ENCODE results near the gene STPG4.

Gene STPG4

DNA sequence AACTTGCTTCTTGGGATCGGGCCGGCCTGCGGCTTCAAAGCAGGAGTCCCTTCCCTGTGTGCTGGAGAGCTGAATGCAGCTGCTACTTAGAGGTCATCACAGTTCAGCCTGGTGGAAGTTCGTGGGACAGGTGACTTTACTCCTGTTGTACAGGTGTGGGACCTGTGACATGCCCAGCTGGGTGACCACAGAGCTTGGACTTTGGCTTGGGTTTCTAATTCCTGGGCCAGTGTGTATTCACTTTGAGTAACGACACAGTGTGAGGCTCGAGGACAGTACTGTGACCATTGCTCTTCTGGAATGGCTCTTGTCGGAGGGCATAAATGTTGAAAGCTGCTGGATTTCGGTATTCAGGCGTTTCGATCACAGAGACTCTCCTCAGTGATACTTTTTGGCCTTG lies 114.5 kb downstream of the STPG4 start:
- POLR2A ChIA-PET = no interaction called here
- CTCF ChIA-PET = interaction anchor here (0.6 to 0.7 kb wide), 2 partner anchors 1163 to 1758 kb away, joined by 3 read pairs; no protein-coding TSS in a partner anchor
- Histone ChIP-seq H3K4me1 (ENCODE audit: control insufficient read depth, insufficient read depth, low read length) (peaks cover 4% of the 10 kb centered on the region; the same call in 1 of the 2 replicates), H3K27ac (ENCODE audit: extremely low read depth, low read depth, low read length) (no peak overlapping the region), H3K36me3 (ENCODE audit: control insufficient read depth in 2 of 2, insufficient read depth in 1 of 2, low read length in 2 of 2) (peaks cover 0 to 9% of the 10 kb centered on the region in 2 experiments; a peak in 1 of 3 replicates), H3K4me3 (ENCODE audit: low read depth, low read length) (no peak overlapping the region), H3K9me3 (ENCODE audit: control insufficient read depth, insufficient read depth, low read depth, low read length) (no peaks in the 10 kb centered on the region)
- no peak for TF ChIP-seq REPIN1 (tag by site-specific recombination; IDR thresholded peaks at IDR 0.05; ENCODE audit: low read depth)
- TF ChIP-seq ZBTB20 (tag by site-specific recombination; IDR thresholded peaks at IDR 0.05) = no peak
- TF ChIP-seq ZIC2 (tag by site-specific recombination; IDR thresholded peaks at IDR 0.05) = no peak
- TF ChIP-seq ZBTB1 (tag by site-specific recombination; IDR thresholded peaks at IDR 0.05) = no peak
- TF ChIP-seq, protein P1, sequence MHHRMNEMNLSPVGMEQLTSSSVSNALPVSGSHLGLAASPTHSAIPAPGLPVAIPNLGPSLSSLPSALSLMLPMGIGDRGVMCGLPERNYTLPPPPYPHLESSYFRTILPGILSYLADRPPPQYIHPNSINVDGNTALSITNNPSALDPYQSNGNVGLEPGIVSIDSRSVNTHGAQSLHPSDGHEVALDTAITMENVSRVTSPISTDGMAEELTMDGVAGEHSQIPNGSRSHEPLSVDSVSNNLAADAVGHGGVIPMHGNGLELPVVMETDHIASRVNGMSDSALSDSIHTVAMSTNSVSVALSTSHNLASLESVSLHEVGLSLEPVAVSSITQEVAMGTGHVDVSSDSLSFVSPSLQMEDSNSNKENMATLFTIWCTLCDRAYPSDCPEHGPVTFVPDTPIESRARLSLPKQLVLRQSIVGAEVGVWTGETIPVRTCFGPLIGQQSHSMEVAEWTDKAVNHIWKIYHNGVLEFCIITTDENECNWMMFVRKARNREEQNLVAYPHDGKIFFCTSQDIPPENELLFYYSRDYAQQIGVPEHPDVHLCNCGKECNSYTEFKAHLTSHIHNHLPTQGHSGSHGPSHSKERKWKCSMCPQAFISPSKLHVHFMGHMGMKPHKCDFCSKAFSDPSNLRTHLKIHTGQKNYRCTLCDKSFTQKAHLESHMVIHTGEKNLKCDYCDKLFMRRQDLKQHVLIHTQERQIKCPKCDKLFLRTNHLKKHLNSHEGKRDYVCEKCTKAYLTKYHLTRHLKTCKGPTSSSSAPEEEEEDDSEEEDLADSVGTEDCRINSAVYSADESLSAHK (tag by site-specific recombination; IDR thresholded peaks at IDR 0.05) = no peak
- TF ChIP-seq HOXC10 (CRISPR knock-in tag; IDR thresholded peaks at IDR 0.05) = no peak
- no peak for TF ChIP-seq HOXA7 (CRISPR knock-in tag; IDR thresholded peaks at IDR 0.05; ENCODE audit: borderline replicate concordance)
- TF ChIP-seq, protein P2, sequence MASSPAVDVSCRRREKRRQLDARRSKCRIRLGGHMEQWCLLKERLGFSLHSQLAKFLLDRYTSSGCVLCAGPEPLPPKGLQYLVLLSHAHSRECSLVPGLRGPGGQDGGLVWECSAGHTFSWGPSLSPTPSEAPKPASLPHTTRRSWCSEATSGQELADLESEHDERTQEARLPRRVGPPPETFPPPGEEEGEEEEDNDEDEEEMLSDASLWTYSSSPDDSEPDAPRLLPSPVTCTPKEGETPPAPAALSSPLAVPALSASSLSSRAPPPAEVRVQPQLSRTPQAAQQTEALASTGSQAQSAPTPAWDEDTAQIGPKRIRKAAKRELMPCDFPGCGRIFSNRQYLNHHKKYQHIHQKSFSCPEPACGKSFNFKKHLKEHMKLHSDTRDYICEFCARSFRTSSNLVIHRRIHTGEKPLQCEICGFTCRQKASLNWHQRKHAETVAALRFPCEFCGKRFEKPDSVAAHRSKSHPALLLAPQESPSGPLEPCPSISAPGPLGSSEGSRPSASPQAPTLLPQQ (tag by site-specific recombination; IDR thresholded peaks at IDR 0.05) = no peak
- no peak for TF ChIP-seq ZSCAN23 (tag by site-specific recombination; IDR thresholded peaks at IDR 0.05)
- no peak for TF ChIP-seq ZNF366 (tag by site-specific recombination; conservative IDR thresholded peaks at IDR 0.05)
- TF ChIP-seq, protein P3, sequence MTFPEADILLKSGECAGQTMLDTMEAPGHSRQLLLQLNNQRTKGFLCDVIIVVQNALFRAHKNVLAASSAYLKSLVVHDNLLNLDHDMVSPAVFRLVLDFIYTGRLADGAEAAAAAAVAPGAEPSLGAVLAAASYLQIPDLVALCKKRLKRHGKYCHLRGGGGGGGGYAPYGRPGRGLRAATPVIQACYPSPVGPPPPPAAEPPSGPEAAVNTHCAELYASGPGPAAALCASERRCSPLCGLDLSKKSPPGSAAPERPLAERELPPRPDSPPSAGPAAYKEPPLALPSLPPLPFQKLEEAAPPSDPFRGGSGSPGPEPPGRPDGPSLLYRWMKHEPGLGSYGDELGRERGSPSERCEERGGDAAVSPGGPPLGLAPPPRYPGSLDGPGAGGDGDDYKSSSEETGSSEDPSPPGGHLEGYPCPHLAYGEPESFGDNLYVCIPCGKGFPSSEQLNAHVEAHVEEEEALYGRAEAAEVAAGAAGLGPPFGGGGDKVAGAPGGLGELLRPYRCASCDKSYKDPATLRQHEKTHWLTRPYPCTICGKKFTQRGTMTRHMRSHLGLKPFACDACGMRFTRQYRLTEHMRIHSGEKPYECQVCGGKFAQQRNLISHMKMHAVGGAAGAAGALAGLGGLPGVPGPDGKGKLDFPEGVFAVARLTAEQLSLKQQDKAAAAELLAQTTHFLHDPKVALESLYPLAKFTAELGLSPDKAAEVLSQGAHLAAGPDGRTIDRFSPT (tag by site-specific recombination; IDR thresholded peaks at IDR 0.05) = no peak

DNA sequence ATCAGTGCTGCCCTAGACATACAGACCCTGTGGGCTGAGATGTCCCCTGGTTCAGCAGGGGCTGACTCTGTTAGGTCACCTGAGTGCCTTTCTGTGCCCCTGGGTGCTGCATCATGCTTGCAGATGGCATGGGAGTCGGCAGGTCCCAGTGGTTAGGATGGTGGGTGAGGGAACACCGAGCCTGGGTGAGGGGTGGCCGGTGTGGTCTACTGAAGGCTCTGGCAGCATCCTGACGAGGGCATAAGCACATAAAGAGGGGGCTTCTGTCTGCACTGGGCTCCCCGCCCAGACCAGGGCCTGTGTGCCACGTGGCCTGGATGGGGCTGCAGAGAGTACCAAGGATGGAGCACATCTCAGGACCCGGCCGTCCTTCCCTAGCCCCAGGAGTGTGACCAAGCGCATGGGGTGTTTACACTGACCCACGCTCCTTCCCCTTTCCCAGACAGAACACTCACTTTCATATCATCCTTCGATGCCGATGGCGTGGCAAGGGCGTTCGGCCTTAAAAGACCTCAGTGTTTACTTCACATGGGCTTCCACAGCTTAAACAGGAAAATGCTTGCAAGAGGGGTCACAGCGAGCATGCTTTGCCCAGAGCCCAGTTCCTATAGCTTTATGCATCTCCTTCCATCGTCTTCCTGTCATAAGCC lies 115.1 kb downstream of the STPG4 start:
- POLR2A ChIA-PET = no interaction called here
- no peak overlapping the region for H3K4me3 ChIP-seq (ENCODE audit: low read depth, low read length)
- peaks cover 5% of the 10 kb centered on the region for H3K4me1 ChIP-seq (ENCODE audit: control insufficient read depth, insufficient read depth, low read length)
- H3K9me3 ChIP-seq (ENCODE audit: control insufficient read depth, insufficient read depth, low read depth, low read length) = no peaks in the 10 kb centered on the region
- H3K27ac ChIP-seq (ENCODE audit: extremely low read depth, low read depth, low read length) = no peak overlapping the region
- CTCF ChIA-PET = interaction anchor here (0.6 to 0.7 kb wide), 3 partner anchors 54 to 1757 kb away, joined by 3 to 4 read pairs (median 3); no protein-coding TSS in a partner anchor
- peaks cover 0 to 7% of the 10 kb centered on the region in 2 experiments; a peak in 1 of 3 replicates for H3K36me3 ChIP-seq (ENCODE audit: control insufficient read depth in 2 of 2, insufficient read depth in 1 of 2, low read length in 2 of 2)
- TF ChIP-seq ZNF404 (tag by site-specific recombination; IDR thresholded peaks at IDR 0.05) = no peak

DNA sequence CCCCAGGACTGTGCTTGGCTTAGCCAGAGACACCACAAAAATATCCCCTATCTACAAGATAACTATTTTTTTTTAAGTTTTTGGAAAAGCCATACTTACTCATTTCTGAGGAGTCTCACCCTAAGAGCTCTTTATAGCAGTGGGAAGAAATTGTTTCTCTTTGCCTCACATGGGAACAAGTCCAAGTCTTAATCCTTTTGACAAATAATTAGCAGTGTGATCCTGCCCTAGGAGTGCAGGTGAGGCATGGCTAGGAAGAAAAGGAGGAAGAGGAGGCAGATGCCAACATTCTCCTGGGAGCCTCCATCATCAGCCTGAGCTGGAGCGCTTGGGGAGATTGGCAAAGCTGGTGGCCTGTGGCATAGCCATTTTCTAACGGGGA lies 115.6 kb downstream of the STPG4 start:
- H3K4me3 ChIP-seq (ENCODE audit: low read depth, low read length) = no peak overlapping the region
- H3K27ac ChIP-seq (ENCODE audit: extremely low read depth, low read depth, low read length) = no peak overlapping the region
- ChIA-PET POLR2A (no interaction called here), CTCF (interaction anchor here (0.7 to 1.3 kb wide), 2 partner anchors 26 to 55 kb away, joined by 4 to 5 read pairs; no protein-coding TSS in a partner anchor)
- no peaks in the 10 kb centered on the region for H3K9me3 ChIP-seq (ENCODE audit: control insufficient read depth, insufficient read depth, low read depth, low read length)
- no peak for TF ChIP-seq IKZF3 (tag by site-specific recombination; IDR thresholded peaks at IDR 0.05)
- TF ChIP-seq, protein P4, sequence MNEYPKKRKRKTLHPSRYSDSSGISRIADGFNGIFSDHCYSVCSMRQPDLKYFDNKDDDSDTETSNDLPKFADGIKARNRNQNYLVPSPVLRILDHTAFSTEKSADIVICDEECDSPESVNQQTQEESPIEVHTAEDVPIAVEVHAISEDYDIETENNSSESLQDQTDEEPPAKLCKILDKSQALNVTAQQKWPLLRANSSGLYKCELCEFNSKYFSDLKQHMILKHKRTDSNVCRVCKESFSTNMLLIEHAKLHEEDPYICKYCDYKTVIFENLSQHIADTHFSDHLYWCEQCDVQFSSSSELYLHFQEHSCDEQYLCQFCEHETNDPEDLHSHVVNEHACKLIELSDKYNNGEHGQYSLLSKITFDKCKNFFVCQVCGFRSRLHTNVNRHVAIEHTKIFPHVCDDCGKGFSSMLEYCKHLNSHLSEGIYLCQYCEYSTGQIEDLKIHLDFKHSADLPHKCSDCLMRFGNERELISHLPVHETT (tag by site-specific recombination; IDR thresholded peaks at IDR 0.05) = no peak
- H3K36me3 ChIP-seq (ENCODE audit: control insufficient read depth in 2 of 2, insufficient read depth in 1 of 2, low read length in 2 of 2) = peaks cover 0 to 7% of the 10 kb centered on the region in 2 experiments; a peak in 1 of 3 replicates
- H3K4me1 ChIP-seq (ENCODE audit: control insufficient read depth, insufficient read depth, low read length) = peaks cover 11% of the 10 kb centered on the region

Measured in HEK293 (cell line).